Stimulated activated CD8-positive, alpha-beta memory T cell treated with anti-CD3 and anti-CD28 coated beads, Interleukin-12 subunit alpha, Interleukin-12 subunit beta, amount 100 ng/mL, for 24 hours (primary cell): Measurements from ENCODE around the gene MUCL1.
A peak's percentile ranks its signal among the peaks of the same experiment; 100 is the strongest.
"Not testable (repeated sequence)": the region's sequence is repeated elsewhere in the genome, so short reads cannot be mapped to it uniquely, and the experiment has no call there.

Experiments
- DNase-seq: peaks from one replicate; pipeline ENCODE4 v3.0.0-alpha.2; 2020; ENCODE audit errors: extremely low read depth

Gene MUCL1, protein sequence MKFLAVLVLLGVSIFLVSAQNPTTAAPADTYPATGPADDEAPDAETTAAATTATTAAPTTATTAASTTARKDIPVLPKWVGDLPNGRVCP

GRCh38 chr12:54853933-54854538 is at the start of gene MUCL1:
Gene MUCL1 (plus strand): TSS chr12:54854516. CDS start chr12:54854583, 67 bp downstream.
- DNase-seq = peak; percentile 25

- no peak for DNase-seq
Measured at GRCh38 chr12:54821676-54822075, 32.6 kb upstream of the MUCL1 start.

DNA sequence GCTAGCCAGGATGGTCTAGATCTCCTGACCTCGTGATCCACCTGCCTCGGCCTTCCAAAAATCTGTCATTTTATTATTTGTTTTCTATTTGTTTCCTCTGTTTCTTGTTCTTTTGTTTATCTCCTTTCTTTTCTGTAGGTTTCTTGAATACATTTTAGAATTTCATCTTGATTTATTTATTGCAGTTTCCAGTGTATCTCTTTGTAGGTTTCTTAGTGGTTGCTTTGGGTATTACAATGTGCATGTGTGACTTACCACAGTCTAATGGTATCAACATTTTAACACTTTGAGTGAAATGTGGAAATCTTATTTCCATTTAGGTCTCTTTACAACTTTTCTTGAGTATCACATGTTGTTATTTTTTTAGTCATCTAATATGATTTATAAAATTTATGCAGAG is 29.9 kb upstream of the MUCL1 start:
- DNase-seq = no peak

- no peak for DNase-seq
Measured at GRCh38 chr12:54829511-54829910, 24.8 kb upstream of the MUCL1 start.

DNA sequence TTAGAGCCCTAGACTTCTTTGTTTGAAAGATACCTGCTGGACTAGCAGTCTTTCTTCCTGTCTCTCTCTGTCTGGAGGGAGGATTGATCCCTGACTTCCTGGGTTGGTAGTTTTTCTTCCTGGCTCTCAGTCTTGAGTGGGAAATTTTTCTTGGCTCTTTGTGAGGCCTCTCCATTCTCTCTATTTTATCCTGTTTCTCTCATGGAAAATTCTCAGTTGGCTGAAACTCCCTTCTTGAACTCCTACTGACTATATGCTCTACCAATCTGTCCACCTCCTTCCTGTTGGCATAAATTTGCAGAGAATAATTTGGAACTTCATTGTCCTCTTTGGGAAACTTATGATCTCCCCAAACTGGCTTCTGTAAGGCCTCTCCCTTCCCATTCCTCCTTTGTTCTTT is 24.1 kb upstream of the MUCL1 start:
- no peak for DNase-seq

DNA sequence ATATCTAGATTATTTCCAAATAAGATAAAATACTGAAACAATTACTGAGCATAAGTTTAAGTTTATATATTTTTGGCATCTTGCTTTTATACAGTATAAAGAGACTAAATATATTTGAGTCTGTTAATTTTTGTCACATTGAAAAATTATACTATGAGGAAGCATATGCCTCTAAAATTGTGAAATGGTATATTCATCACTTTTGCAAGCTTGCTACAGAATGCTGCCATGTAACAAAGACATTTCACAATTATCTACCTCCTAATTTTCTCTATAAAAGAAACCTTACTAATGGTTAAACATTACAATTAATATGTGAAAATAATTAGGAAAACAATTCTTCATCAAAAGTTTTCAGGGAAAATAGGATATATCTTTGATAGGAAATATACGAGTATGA is 22.7 kb upstream of the MUCL1 start:
- no peak for DNase-seq

- no peak for DNase-seq
Measured at GRCh38 chr12:54840244-54840865, 14.0 kb upstream of the MUCL1 start.

GRCh38 chr12:54857406-54857805 is 3.1 kb downstream of the MUCL1 start:
- DNase-seq = no peak

- DNase-seq = no peak
Measured at GRCh38 chr12:54858562-54858961, 4.2 kb downstream of the MUCL1 start.

- no peak for DNase-seq
Measured at GRCh38 chr12:54859502-54859901, 5.2 kb downstream of the MUCL1 start.

- no peak for DNase-seq
Measured at GRCh38 chr12:54861927-54862326, 7.6 kb downstream of the MUCL1 start.

DNA sequence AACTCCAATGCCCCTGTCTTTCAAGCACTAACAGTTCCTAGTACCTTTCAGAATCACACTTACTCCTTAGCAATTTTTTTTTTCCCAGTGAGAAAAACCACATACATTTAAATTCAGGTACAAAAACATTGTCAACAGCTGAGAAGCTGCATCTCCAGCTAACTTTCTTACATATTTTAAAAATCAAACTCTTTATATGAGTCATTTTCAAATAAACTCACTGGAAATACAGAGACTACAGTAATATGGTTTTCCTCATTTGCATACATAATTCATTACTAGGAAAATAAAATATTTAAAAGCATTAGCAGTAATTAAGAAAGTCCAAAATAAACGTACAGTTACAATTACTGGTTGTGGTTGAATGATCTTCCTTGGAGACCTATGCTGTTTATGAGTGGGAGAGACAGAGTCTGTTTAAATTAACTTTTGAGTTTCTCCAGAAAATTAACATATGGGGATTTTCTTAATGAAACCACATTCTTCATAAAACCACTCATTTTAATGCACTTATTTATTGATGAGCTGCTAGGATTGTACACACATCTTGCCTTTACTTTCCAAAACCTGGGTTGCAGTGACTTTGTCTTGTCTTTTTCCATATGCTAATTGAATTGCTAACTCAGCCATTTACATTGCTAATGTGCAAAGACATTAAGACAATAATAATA is 9.8 kb downstream of the MUCL1 start:
- DNase-seq = no peak

DNA sequence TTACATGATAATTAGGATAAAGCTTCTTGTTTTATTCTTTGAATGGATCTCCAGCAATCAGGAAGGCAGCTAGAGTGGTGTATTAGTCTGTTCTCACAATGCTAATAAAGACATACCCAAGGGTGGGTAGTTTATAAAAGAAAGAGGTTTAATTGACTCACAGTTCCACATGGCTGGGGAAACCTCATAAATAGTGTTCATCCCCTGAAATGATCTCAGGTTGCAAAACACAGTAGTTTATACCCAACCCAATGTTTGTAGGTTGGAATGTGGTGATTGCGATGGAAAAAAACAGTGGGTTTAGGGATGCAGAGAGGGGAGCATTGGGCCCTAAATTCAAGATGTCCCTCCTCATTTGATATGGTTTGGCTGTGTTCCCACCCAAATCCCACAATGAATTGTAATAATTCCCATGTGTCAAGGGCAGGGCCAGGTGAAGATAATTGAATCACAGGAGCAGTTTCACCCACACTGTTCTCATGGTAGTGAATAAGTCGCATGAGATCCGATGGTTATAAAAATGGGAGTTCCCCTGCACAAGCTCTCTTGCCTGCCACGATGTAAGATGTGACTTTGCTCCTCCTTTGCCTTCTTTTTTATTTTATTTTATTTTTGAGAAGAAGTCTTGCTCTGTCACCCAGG is 11.5 kb downstream of the MUCL1 start:
- DNase-seq = no peak

- DNase-seq = no peak
Measured at GRCh38 chr12:54868690-54869089, 14.4 kb downstream of the MUCL1 start.

- DNase-seq = no peak
Measured at GRCh38 chr12:54870048-54870447, 15.7 kb downstream of the MUCL1 start.

DNA sequence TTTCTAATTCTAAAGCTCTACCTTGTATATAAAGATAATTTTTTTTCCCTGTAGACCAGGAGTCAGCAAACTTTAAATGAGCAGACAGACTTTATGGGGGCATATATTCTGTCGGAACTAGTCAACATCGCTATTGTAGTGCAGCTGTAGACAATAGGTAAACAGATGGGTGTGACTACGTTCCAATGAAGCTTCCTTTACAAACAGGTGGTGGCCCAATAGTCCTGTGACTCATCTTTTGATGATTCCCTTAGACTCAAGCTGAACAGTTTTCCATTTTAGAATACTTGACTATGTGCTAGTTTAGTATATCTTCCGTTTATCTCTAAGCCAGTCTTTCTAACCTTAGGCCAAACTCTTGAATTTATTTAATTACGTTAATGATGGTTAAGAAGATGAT is 16.3 kb downstream of the MUCL1 start:
- DNase-seq = no peak

GRCh38 chr12:54879150-54879549 is 24.8 kb downstream of the MUCL1 start:
- no peak for DNase-seq

GRCh38 chr12:54879579-54879978 is 25.3 kb downstream of the MUCL1 start:
- no peak for DNase-seq

- DNase-seq = no peak
Measured at GRCh38 chr12:54882079-54882478, 27.8 kb downstream of the MUCL1 start.

DNA sequence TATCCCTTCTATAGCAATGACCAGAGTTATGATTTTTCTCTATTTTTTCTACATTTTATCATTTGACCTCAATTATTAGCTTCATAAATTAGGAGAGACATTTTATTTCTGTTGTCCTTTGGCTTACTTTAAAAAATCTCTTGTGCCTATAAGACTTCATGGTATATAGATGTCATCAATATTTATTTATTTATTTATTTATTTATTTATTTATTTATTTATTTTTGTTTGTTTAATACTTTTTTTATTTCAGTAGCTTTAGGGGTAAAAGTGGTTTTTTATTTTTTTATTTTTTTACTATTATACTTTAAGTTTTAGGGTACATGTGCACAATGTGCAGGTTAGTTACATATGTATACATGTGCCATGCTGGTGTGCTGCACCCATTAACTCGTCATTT is 28.3 kb downstream of the MUCL1 start:
- not testable (repeated sequence) for DNase-seq

GRCh38 chr12:54888428-54888827 is 34.1 kb downstream of the MUCL1 start:
- DNase-seq = not testable (repeated sequence)

DNA sequence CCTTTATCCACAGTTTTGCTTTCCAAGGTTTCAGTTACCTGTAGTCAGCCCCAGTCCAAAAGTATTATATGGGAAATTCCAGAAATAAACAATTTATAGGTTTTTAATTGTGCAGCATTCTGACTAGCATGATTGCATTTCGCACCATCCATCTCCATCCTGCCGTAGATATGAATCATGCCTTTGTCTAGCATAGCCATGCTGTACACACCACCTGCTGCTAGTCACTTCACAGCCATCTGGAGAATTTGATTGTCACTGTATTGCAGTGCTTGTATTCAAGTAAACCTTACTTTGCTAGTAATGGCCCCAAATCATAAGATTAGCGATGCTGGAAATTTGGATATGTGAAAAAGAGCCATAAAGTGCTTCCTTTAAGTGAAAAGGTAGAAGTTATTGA is 36.0 kb downstream of the MUCL1 start:
- DNase-seq = no peak
